ENCODE results near the gene CDH4. TPM values are rescaled to one million over a fixed set of nuclear protein-coding genes. Genes with fewer than 3 reads are reported as not detected.

Gene CDH4
- total RNA-seq, 1 donor from 2014 or later = 8.9 TPM

GRCh38 chr20:61891916-61892649, 640.0 kb downstream of the CDH4 start:
- Mint-ChIP-seq H3K4me3 (no peak overlapping the region), H3K27me3 (ENCODE audit: low read depth) (peaks cover 3% of the 10 kb centered on the region), H3K27ac (ENCODE audit: unreplicated experiment) (peak overlapping the region; percentile 43)

DNA sequence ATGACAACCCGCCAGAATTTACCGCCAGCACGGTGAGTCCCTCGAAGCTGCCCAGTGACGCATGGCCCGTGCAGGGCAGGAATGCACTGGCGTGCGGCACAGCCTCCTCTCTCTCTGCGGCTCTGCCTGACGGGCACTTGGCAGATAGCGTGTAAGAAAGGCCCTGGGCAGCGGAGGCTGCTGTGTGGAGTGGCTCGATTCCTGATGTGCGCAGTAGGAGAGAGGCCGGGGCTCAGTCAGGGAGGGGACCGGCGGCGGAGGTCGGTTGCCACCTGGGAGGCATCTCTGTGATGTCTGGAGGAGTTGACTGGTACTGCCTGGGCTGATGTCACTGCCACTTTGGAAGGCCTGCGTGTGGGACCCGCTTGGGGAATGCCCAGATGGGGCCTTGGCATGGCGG, 643.0 kb downstream of the CDH4 start:
- Mint-ChIP-seq H3K36me3 (ENCODE audit: low read depth) (peaks cover 2% of the 10 kb centered on the region), H3K27ac (ENCODE audit: unreplicated experiment) (peak overlapping the region; percentile 80), H3K9me3 (peaks cover 10% of the 10 kb centered on the region), H3K27me3 (ENCODE audit: low read depth) (peaks cover 3% of the 10 kb centered on the region), H3K4me1 (no peaks in the 10 kb centered on the region), H3K4me3 (no peak overlapping the region)
- no peak for DNase-seq (ENCODE audit: low read depth, low spot score)
- TF ChIP-seq, protein P1, sequence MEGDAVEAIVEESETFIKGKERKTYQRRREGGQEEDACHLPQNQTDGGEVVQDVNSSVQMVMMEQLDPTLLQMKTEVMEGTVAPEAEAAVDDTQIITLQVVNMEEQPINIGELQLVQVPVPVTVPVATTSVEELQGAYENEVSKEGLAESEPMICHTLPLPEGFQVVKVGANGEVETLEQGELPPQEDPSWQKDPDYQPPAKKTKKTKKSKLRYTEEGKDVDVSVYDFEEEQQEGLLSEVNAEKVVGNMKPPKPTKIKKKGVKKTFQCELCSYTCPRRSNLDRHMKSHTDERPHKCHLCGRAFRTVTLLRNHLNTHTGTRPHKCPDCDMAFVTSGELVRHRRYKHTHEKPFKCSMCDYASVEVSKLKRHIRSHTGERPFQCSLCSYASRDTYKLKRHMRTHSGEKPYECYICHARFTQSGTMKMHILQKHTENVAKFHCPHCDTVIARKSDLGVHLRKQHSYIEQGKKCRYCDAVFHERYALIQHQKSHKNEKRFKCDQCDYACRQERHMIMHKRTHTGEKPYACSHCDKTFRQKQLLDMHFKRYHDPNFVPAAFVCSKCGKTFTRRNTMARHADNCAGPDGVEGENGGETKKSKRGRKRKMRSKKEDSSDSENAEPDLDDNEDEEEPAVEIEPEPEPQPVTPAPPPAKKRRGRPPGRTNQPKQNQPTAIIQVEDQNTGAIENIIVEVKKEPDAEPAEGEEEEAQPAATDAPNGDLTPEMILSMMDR (conservative IDR thresholded peaks at IDR 0.05) = no peak

More at GRCh38 chr20:61891916-61892649, 640.0 kb downstream of the CDH4 start:
- Mint-ChIP-seq H3K36me3 (ENCODE audit: low read depth) (peaks cover 7% of the 10 kb centered on the region), H3K9me3 (peaks cover 19% of the 10 kb centered on the region), H3K4me1 (peaks cover 6% of the 10 kb centered on the region)
- DNase-seq (ENCODE audit: low read depth, low spot score) = no peak
- TF ChIP-seq, protein P1 (conservative IDR thresholded peaks at IDR 0.05) = no peak

GRCh38 chr20:61895686-61896057, 643.6 kb downstream of the CDH4 start:
- no peaks in the 10 kb centered on the region for H3K4me1 Mint-ChIP-seq
- peaks cover 6% of the 10 kb centered on the region for H3K9me3 Mint-ChIP-seq
- TF ChIP-seq, protein P1 (conservative IDR thresholded peaks at IDR 0.05) = no peak
- H3K27ac Mint-ChIP-seq (ENCODE audit: unreplicated experiment) = no peak overlapping the region
- no peak for DNase-seq (ENCODE audit: low read depth, low spot score)
- H3K27me3 Mint-ChIP-seq (ENCODE audit: low read depth) = peaks cover 3% of the 10 kb centered on the region
- no peak overlapping the region for H3K4me3 Mint-ChIP-seq
- no peaks in the 10 kb centered on the region for H3K36me3 Mint-ChIP-seq (ENCODE audit: low read depth)

DNA sequence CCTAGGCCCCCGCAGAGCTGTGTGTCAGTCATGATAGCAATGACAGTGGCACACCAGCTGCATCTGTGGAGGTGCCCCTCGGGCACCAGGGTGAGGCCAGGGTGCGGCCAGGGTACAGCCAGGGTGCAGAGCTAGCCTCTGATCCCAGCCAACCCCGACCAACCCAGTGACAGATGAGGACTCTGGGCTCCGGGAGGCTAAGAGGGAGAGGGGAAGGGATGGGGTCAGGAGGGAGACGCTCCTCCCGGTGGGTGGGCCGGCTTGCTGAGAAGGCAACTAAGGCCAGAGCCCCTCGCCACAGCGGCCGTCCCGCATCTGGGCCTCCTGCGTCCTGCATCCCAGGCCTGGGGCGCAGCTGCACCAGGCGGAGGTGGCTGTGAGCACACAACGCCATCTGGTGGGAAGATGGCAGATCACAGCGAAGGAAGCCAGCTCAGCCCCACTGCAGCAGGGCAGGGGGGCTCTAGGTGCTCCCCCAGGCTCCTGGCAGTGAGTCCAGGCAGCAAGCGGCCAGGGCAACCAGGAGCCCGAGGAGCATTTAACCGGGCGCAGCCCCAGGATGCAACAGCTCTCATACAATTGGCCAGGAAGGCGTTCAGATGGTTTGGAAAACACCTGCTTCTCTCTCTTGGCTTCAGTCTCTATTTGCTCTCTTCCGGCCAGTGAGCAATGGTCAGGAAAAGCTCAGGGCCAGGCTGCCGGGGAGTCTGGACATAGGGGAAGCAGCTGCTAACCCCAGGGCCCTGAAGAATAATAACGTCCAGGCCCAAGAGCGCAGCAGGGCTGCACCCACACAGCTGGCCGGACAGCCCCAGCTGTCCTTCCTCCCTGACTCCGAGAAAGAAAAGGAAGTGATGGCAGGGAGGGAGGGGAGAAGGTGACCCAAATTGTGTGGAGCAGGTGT, 644.2 kb downstream of the CDH4 start:
- H3K9me3 Mint-ChIP-seq = peaks cover 4% of the 10 kb centered on the region
- peaks cover 3% of the 10 kb centered on the region for H3K27me3 Mint-ChIP-seq (ENCODE audit: low read depth)
- TF ChIP-seq, protein P1 (conservative IDR thresholded peaks at IDR 0.05) = peak; percentile 88
- no peaks in the 10 kb centered on the region for H3K36me3 Mint-ChIP-seq (ENCODE audit: low read depth)
- H3K4me3 Mint-ChIP-seq = no peak overlapping the region
- no peaks in the 10 kb centered on the region for H3K4me1 Mint-ChIP-seq
- DNase-seq (ENCODE audit: low read depth, low spot score) = peak; percentile 61
- H3K27ac Mint-ChIP-seq (ENCODE audit: unreplicated experiment) = peak overlapping the region; percentile 50

- peaks cover 3% of the 10 kb centered on the region for H3K27me3 Mint-ChIP-seq (ENCODE audit: low read depth)
- H3K27ac Mint-ChIP-seq (ENCODE audit: unreplicated experiment) = no peak overlapping the region
- H3K4me3 Mint-ChIP-seq = no peak overlapping the region
- peaks cover 10% of the 10 kb centered on the region for H3K4me1 Mint-ChIP-seq
- no peaks in the 10 kb centered on the region for H3K36me3 Mint-ChIP-seq (ENCODE audit: low read depth)
- TF ChIP-seq, protein P1 (conservative IDR thresholded peaks at IDR 0.05) = no peak
- H3K9me3 Mint-ChIP-seq = no peaks in the 10 kb centered on the region
- DNase-seq (ENCODE audit: low read depth, low spot score) = no peak
Observed at GRCh38 chr20:61897401-61898295, 645.6 kb downstream of the CDH4 start.

All from neural crest cell (in vitro differentiated cells).